SU-DHL-6 (cell line): Measurements from ENCODE around the gene P3H3.

Experiments used
- EZH2phosphoT487 ChIP-seq: fragments of 200-600 bp; sonication (generic), shearing (Covaris generic); conservative IDR thresholded peaks from 2 replicates; pipeline ENCODE4 v1.6.1; 2018; ENCODE audit warnings: mild to moderate bottlenecking, antibody characterized with exemption, low read length, moderate library complexity, mixed read lengths
- TF ChIP-seq, protein P1 (sequence below): fragments of 200-600 bp; sonication (generic); IDR thresholded peaks from one replicate; pipeline ENCODE4 v1.5.1; 2017; ENCODE audit warnings: antibody characterized with exemption, mild to moderate bottlenecking, low read length, moderate library complexity; ENCODE audit not compliant: insufficient read depth, poor library complexity, severe bottlenecking

DNA sequence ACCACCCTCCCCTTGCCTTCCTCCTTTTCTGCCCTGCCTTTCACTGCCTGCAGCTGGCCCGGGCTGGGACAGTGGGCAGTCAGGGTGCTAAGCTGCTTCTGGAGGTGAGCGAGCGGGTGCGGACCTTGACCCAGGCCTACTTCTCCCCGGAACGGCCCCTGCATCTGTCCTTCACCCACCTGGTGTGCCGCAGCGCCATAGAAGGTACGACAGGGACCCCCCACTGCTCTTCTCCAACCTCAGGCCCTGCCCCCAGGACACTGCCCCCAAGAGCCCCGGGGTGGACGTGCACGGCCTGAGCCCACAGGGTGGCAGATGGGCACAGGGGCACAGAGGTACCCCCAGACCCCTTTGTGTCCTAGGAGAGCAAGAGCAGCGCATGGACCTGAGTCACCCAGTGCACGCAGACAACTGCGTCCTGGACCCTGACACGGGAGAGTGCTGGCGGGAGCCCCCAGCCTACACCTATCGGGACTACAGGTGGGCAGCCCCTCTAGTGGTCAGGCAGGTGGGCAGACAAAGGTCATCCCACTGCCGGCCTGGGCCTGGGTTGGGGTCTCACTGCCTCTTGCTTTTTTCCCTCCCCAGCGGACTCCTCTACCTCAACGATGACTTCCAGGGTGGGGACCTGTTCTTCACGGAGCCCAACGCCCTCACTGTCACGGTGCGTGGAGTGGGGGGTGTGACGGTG is 9.3 kb downstream of the P3H3 start:
- TF ChIP-seq, protein P1, sequence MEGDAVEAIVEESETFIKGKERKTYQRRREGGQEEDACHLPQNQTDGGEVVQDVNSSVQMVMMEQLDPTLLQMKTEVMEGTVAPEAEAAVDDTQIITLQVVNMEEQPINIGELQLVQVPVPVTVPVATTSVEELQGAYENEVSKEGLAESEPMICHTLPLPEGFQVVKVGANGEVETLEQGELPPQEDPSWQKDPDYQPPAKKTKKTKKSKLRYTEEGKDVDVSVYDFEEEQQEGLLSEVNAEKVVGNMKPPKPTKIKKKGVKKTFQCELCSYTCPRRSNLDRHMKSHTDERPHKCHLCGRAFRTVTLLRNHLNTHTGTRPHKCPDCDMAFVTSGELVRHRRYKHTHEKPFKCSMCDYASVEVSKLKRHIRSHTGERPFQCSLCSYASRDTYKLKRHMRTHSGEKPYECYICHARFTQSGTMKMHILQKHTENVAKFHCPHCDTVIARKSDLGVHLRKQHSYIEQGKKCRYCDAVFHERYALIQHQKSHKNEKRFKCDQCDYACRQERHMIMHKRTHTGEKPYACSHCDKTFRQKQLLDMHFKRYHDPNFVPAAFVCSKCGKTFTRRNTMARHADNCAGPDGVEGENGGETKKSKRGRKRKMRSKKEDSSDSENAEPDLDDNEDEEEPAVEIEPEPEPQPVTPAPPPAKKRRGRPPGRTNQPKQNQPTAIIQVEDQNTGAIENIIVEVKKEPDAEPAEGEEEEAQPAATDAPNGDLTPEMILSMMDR: no peak
- TF ChIP-seq EZH2phosphoT487: no peak
